ENCODE data around the gene ZFAND2B. TPM values are rescaled to one million over a fixed set of nuclear protein-coding genes. Genes with fewer than 3 reads are reported as not detected.

Gene ZFAND2B
- total RNA-seq, 1 experiment from 2014 or later = 61.0 TPM

DNA sequence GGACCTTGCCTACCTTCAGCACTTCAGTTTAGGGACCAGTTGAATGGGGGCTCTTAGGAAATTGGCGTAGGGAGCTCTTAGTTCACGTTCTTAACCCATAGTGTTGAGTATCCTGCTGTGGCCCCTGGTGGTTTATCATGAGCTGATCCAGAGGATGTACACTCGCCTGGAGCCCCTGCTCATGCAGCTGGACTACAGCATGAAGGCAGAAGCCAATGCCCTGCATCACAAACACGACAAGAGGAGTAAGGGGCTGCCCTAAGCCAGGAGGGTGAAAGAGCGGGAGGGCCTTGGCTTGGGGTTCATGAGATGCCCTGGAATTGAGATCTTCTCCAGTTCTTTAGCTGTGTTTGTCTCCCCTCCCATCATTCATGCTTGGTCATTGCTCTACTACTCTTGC, 25.6 kb upstream of the ZFAND2B start:
- H3K27me3 Mint-ChIP-seq (ENCODE audit: insufficient read depth, unreplicated experiment) = no peaks in the 10 kb centered on the region
- H3K27ac Mint-ChIP-seq (ENCODE audit: low read depth, unreplicated experiment) = no peak overlapping the region
- POLR2A ChIA-PET = interaction anchor here (3.9 kb wide), 1 partner anchor 26 kb away, joined by 17 read pairs; the partner anchor contains the start of gene ZFAND2B
- intact Hi-C loops (cut with micrococcal nuclease) = no loop called here
- no TSS peak for BruUV-seq (replicated peaks)
- TF ChIP-seq, protein P1, sequence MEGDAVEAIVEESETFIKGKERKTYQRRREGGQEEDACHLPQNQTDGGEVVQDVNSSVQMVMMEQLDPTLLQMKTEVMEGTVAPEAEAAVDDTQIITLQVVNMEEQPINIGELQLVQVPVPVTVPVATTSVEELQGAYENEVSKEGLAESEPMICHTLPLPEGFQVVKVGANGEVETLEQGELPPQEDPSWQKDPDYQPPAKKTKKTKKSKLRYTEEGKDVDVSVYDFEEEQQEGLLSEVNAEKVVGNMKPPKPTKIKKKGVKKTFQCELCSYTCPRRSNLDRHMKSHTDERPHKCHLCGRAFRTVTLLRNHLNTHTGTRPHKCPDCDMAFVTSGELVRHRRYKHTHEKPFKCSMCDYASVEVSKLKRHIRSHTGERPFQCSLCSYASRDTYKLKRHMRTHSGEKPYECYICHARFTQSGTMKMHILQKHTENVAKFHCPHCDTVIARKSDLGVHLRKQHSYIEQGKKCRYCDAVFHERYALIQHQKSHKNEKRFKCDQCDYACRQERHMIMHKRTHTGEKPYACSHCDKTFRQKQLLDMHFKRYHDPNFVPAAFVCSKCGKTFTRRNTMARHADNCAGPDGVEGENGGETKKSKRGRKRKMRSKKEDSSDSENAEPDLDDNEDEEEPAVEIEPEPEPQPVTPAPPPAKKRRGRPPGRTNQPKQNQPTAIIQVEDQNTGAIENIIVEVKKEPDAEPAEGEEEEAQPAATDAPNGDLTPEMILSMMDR (IDR thresholded peaks at IDR 0.05; ENCODE audit: unreplicated experiment) = no peak
- no peak overlapping the region for H3K4me3 Mint-ChIP-seq (ENCODE audit: unreplicated experiment)
- peaks cover 48% of the 10 kb centered on the region for H3K36me3 Mint-ChIP-seq (ENCODE audit: insufficient read depth, unreplicated experiment)
- no peaks in the 10 kb centered on the region for H3K4me1 Mint-ChIP-seq (ENCODE audit: insufficient read depth, unreplicated experiment)
- no peak for DNase-seq (ENCODE audit: unreplicated experiment)
- no peaks in the 10 kb centered on the region for H3K9me3 Mint-ChIP-seq (ENCODE audit: unreplicated experiment)
- CTCF ChIA-PET = interaction anchor here (0.6 to 3.0 kb wide), 6 partner anchors 9 to 143 kb away, joined by 3 to 14 read pairs (median 4); partner anchors contain the start of gene ZFAND2B

DNA sequence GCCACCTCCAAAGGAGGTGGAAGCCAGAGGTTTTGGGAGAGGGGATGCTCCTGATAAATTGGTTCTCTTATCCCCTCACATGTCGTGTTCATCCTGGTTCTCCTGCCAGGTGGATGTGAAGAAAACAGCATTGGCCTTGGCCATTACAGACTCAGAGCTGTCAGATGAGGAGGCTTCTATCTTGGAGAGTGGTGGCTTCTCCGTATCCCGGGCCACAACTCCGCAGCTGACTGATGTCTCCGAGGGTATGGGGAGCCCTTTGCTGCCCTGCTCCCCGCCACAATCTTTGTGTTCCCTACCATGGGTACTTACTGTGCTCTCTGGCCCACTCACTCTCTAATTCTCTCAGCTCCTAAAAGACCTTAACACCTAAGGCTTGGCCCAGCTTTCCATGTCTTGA, 25.1 kb upstream of the ZFAND2B start:
- ChIA-PET CTCF (interaction anchor here (0.6 to 3.0 kb wide), 6 partner anchors 10 to 143 kb away, joined by 3 to 14 read pairs (median 5); partner anchors contain the start of gene ZFAND2B), POLR2A (interaction anchor here (3.9 kb wide), 1 partner anchor 25 kb away, joined by 17 read pairs; the partner anchor contains the start of gene ZFAND2B)
- DNase-seq (ENCODE audit: unreplicated experiment) = no peak
- TF ChIP-seq, protein P1 (IDR thresholded peaks at IDR 0.05; ENCODE audit: unreplicated experiment) = no peak
- no peaks in the 10 kb centered on the region for H3K27me3 Mint-ChIP-seq (ENCODE audit: insufficient read depth, unreplicated experiment)
- no peaks in the 10 kb centered on the region for H3K4me1 Mint-ChIP-seq (ENCODE audit: insufficient read depth, unreplicated experiment)
- no peak overlapping the region for H3K27ac Mint-ChIP-seq (ENCODE audit: low read depth, unreplicated experiment)
- no peaks in the 10 kb centered on the region for H3K9me3 Mint-ChIP-seq (ENCODE audit: unreplicated experiment)
- no peak overlapping the region for H3K4me3 Mint-ChIP-seq (ENCODE audit: unreplicated experiment)
- no TSS peak for BruUV-seq (replicated peaks)
- H3K36me3 Mint-ChIP-seq (ENCODE audit: insufficient read depth, unreplicated experiment) = peaks cover 48% of the 10 kb centered on the region
- intact Hi-C loops (cut with micrococcal nuclease) = no loop called here

DNA sequence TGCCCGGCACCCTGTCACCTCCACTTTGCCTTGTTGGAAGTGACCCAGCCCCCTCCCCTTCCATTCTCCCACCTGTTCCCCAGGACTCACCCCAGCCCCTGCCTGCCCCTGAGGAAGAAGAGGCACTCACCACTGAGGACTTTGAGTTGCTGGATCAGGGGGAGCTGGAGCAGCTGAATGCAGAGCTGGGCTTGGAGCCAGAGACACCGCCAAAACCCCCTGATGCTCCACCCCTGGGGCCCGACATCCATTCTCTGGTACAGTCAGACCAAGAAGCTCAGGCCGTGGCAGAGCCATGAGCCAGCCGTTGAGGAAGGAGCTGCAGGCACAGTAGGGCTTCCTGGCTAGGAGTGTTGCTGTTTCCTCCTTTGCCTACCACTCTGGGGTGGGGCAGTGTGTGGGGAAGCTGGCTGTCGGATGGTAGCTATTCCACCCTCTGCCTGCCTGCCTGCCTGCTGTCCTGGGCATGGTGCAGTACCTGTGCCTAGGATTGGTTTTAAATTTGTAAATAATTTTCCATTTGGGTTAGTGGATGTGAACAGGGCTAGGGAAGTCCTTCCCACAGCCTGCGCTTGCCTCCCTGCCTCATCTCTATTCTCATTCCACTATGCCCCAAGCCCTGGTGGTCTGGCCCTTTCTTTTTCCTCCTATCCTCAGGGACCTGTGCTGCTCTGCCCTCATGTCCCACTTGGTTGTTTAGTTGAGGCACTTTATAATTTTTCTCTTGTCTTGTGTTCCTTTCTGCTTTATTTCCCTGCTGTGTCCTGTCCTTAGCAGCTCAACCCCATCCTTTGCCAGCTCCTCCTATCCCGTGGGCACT, 24.0 kb upstream of the ZFAND2B start:
- Mint-ChIP-seq H3K36me3 (ENCODE audit: insufficient read depth, unreplicated experiment) (peaks cover 43% of the 10 kb centered on the region), H3K4me1 (ENCODE audit: insufficient read depth, unreplicated experiment) (no peaks in the 10 kb centered on the region), H3K27ac (ENCODE audit: low read depth, unreplicated experiment) (no peak overlapping the region), H3K9me3 (ENCODE audit: unreplicated experiment) (no peaks in the 10 kb centered on the region), H3K4me3 (ENCODE audit: unreplicated experiment) (no peak overlapping the region), H3K27me3 (ENCODE audit: insufficient read depth, unreplicated experiment) (no peaks in the 10 kb centered on the region)
- DNase-seq (ENCODE audit: unreplicated experiment) = no peak
- intact Hi-C loops (cut with micrococcal nuclease) = no loop called here
- TF ChIP-seq, protein P1 (IDR thresholded peaks at IDR 0.05; ENCODE audit: unreplicated experiment) = no peak
- no TSS peak for BruUV-seq (replicated peaks)
- ChIA-PET CTCF (interaction anchor here (1.1 to 3.0 kb wide), 6 partner anchors 10 to 112 kb away, joined by 3 to 14 read pairs (median 6); no protein-coding TSS in a partner anchor), POLR2A (interaction anchor here (0.6 to 3.9 kb wide), 4 partner anchors 24 to 329 kb away, joined by 3 to 17 read pairs (median 6); partner anchors contain the start of genes ANKZF1, GLB1L, STK16 and ZFAND2B)

DNA sequence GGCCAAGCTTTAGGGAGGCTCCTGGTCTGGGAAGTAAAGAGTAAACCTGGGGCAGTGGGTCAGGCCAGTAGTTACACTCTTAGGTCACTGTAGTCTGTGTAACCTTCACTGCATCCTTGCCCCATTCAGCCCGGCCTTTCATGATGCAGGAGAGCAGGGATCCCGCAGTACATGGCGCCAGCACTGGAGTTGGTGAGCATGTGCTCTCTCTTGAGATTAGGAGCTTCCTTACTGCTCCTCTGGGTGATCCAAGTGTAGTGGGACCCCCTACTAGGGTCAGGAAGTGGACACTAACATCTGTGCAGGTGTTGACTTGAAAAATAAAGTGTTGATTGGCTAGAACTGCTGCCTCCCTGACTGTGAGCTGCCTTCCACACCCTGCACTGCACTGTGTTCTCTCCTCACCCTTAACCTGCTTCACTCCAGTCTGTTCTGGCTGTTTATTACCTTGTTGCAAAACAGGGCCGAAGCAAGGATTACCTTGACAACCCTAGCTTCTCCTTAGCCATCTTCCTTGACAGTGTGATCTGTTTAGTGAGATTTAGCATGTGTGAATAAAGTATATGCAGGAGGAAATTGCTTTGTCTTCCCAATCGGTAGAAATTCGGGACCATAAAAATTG, 23.3 kb upstream of the ZFAND2B start:
- BruUV-seq (replicated peaks) = no TSS peak
- TF ChIP-seq, protein P1 (IDR thresholded peaks at IDR 0.05; ENCODE audit: unreplicated experiment) = no peak
- CTCF ChIA-PET = interaction anchor here (1.1 to 3.0 kb wide), 5 partner anchors 9 to 112 kb away, joined by 3 to 14 read pairs (median 6); no protein-coding TSS in a partner anchor
- DNase-seq (ENCODE audit: unreplicated experiment) = no peak
- no peak overlapping the region for H3K4me3 Mint-ChIP-seq (ENCODE audit: unreplicated experiment)
- intact Hi-C loops (cut with micrococcal nuclease) = no loop called here
- H3K9me3 Mint-ChIP-seq (ENCODE audit: unreplicated experiment) = no peaks in the 10 kb centered on the region
- H3K4me1 Mint-ChIP-seq (ENCODE audit: insufficient read depth, unreplicated experiment) = no peaks in the 10 kb centered on the region
- H3K36me3 Mint-ChIP-seq (ENCODE audit: insufficient read depth, unreplicated experiment) = peaks cover 43% of the 10 kb centered on the region
- H3K27me3 Mint-ChIP-seq (ENCODE audit: insufficient read depth, unreplicated experiment) = no peaks in the 10 kb centered on the region
- no peak overlapping the region for H3K27ac Mint-ChIP-seq (ENCODE audit: low read depth, unreplicated experiment)
- POLR2A ChIA-PET = interaction anchor here (0.6 to 1.6 kb wide), 3 partner anchors 12 to 62 kb away, joined by 3 to 5 read pairs (median 3); partner anchors contain the start of genes ANKZF1, GLB1L and STK16
